ENCODE results near the gene FOXO4. TPM values are rescaled to one million over a fixed set of nuclear protein-coding genes. Genes with fewer than 3 reads are reported as not detected.

FOXO4 gene
- total RNA-seq, 1 donor from 2014 or later, result 6.5 TPM

DNA sequence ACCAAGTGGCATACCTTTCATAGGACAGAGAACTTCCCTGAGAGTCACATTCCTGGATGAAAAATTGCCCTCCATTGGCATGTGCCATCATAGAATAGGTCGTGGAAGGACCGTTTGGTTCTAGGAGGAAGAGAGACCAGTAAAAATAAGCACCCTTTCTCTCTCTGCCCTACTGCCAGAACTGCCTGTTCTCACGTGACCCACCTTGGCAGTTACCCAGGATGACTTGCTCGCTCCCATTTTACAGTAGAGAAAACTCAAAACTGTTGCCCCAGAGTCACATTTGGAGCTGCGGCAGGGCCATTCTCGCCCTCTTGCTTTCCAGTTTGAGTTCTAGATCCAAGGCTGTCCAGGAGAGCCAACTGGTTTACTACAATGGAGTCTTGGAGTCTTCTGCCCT lies 47.9 kb downstream of the FOXO4 start:
- DNase-seq (ENCODE audit: low read depth), result no peak

DNA sequence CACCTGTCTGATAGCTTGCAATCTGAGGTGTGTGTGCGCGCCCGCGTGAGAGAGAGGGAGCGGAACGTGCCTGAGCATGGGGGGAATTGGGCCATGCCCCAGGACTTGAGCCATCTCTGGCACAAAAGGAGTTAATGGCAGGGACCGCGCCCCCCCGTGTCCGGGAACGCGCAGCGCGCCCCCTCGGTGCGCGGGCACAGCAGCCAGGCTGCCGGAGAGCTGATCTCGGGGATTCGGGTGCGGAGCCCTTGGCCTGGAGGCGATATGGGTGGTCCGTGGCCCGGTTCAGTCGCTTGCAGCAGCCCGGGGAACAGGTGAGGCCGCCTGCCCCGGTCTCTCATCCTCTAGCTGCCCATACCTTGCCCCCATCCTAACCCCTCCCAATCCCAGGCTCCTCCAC lies 49.0 kb downstream of the FOXO4 start, which contains the start of gene NLGN3:
NLGN3 (plus strand) TSS at position 191 of the 400 bp plus-strand sequence. CDS start 2,909 bp downstream, outside the sequence.
- no peak for DNase-seq (ENCODE audit: low read depth)

DNA sequence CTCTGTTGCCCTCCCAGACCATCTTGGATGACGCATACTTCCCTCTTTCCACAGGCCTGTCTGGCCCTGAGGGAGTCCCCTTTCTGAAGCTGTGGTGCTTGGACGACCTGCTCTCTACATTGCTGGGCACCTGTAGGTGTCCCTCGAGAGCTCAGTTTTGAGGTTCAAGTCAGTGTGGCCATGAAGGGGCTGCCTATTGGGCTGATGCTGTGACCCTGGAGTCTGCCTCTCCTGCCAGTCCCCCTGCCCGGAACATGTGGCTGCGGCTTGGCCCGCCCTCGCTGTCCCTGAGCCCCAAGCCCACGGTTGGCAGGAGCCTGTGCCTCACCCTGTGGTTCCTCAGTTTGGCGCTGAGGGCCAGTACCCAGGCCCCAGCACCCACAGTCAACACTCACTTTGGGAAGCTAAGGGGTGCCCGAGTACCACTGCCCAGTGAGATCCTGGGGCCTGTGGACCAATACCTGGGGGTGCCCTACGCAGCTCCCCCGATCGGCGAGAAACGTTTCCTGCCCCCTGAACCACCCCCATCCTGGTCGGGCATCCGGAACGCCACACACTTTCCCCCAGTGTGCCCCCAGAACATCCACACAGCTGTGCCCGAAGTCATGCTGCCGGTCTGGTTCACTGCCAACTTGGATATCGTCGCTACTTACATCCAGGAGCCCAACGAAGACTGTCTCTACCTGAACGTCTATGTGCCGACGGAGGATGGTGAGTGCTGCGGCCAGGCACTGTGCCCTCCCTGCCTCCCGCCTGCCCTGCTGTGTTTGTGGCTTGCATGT lies 52.0 kb downstream of the FOXO4 start:
- DNase-seq (ENCODE audit: low read depth), result no peak

DNA sequence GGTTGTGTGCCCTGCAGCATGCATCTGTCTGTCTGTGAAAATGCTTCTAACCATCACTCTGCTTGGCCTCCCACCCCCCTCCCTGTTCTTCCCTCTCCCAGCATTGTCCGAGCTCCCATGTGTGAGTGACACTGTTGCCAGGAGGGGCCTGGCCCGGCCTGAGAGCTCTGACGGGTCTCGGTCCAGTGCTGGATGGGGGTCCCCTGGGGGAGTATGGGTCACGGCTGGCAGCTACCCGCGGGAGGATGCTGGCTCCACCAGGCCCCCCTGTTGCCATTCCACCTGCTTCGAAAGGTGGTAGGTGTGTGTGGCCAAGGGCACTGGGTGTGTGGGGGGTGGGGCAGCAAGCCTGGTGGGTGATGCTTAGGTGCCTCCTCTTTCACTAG lies 52.6 kb downstream of the FOXO4 start:
- no peak for DNase-seq (ENCODE audit: low read depth)

DNA sequence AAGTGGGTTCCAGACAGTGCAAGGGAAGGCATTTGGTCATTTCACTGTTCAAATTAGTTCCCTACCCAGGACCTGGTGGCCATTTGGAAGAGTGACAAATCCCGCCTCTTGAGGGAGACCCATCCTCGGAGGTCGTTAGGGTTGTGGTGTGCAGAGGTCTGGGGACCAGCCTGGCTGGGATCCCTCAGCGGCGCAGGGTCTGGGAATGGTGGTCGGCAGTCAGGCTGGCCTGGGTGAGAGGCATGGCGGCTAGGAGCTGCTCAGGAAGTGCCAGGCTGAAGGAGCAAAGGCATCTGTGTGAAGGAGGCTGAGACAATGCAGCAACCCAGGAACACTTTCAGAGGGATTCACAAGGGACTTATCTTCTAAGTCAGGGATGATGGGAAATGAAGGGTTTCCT lies 55.7 kb downstream of the FOXO4 start:
- DNase-seq (ENCODE audit: low read depth), result no peak

Other genes with a start within 250 kb of the FOXO4 start
- 0.05 TPM in 1 of 2 replicates, not detected in the other for gene TEX11, start 187.1 kb upstream of the FOXO4 start, total RNA-seq
- gene SLC7A3, start 164.8 kb upstream of the FOXO4 start, total RNA-seq, result not detected in 2 replicates
- 66.9 and 76.5 TPM in 2 replicates for gene SNX12, start 27.5 kb upstream of the FOXO4 start, total RNA-seq
- gene CXorf65, start 10.9 kb downstream of the FOXO4 start, total RNA-seq, result not detected in 2 replicates
- gene IL2RG, start 15.7 kb downstream of the FOXO4 start, total RNA-seq, result not detected in 2 replicates
- 9.6 and 42.5 TPM in 2 replicates for gene MED12, start 22.7 kb downstream of the FOXO4 start, total RNA-seq
- gene NLGN3, start 49.0 kb downstream of the FOXO4 start, total RNA-seq, result 0.15 TPM in 1 of 2 replicates, not detected in the other
- gene GJB1, start 127.4 kb downstream of the FOXO4 start, total RNA-seq, result 0.35 and 0.55 TPM in 2 replicates
- gene ZMYM3, start 158.3 kb downstream of the FOXO4 start, total RNA-seq, result 11.3 and 25.1 TPM in 2 replicates
- 409 and 442 TPM in 2 replicates for gene NONO, start 187.8 kb downstream of the FOXO4 start, total RNA-seq
- 0.17 and 1.1 TPM in 2 replicates for gene ITGB1BP2, start 205.9 kb downstream of the FOXO4 start, total RNA-seq

Measured in renal cortical epithelial cell (primary cell).